Measurements from ENCODE around the gene ARHGEF28. TPM values are rescaled to one million over a fixed set of nuclear protein-coding genes. Genes with fewer than 3 reads are reported as not detected.

ARHGEF28 gene
- total and polyA plus RNA-seq, 2 of the 13 experiments (the other 11 are each of a cell fraction or from before 2014, with no cell fraction given), result 17.4 to 34.1 TPM

- FAIRE-seq, result peak; percentile 47
- H3K4me2 ChIP-seq (ENCODE audit: low read depth, low read length), result peak overlapping the region; percentile 34; the same call in 1 of the 2 replicates
- H4K20me1 ChIP-seq (ENCODE audit: insufficient read depth, low read length), result no peaks in the 10 kb centered on the region
- peaks cover 58% of the 10 kb centered on the region for H3K4me1 ChIP-seq (ENCODE audit: insufficient read depth, low read length)
- no peak overlapping the region for H2AFZ ChIP-seq (ENCODE audit: low read length)
- H3K4me3 ChIP-seq (replicated peaks in 1 of 3; ENCODE audit: insufficient read depth in 1 of 3, low read depth in 2 of 3, low read length in 3 of 3), result no peak overlapping the region
- in situ Hi-C loops (cut with HindIII; ENCODE audit: extremely low pct_ligation_motif_present, low pct_unique_long_range_greater_than_20kb) (no loop called here), intact Hi-C loops (cut with micrococcal nuclease; ENCODE audit: unreplicated experiment) (no loop called here)
- no TSS peak for BruUV-seq (replicated peaks)
- no peaks in the 10 kb centered on the region; a peak in 1 of 5 replicates for H3K36me3 ChIP-seq (replicated peaks in 1 of 2; ENCODE audit: control insufficient read depth in 1 of 2, insufficient read depth in 2 of 2, low read length in 2 of 2)
- ChIA-PET CTCF (ENCODE audit: low intra/inter-chr PET ratio, low total read pairs) (no interaction called here), POLR2A (interaction anchor here (0.9 to 2.9 kb wide), 5 partner anchors 8 to 98 kb away, joined by 3 to 15 read pairs (median 3); no protein-coding TSS in a partner anchor)
- H3K27me3 ChIP-seq (ENCODE audit: control insufficient read depth in 1 of 2, insufficient read depth in 2 of 2, low read length in 2 of 2), result no peaks in the 10 kb centered on the region
- peak; percentile 70 for ATAC-seq
- DNase-seq (ENCODE audit: low spot score), result peak; percentile 67
- no peak overlapping the region for H3K9ac ChIP-seq (ENCODE audit: insufficient read depth, low read depth, low read length)
- peak overlapping the region; percentile 65 for H3K27ac ChIP-seq (ENCODE audit: extremely low read length, insufficient read depth, low read length)
- H3K9me3 ChIP-seq (ENCODE audit: low read length), result no peaks in the 10 kb centered on the region
- peaks cover 44% of the 10 kb centered on the region for H3K79me2 ChIP-seq (ENCODE audit: insufficient read depth, low read length)
- 0 out of 2 replicates have a peak, but pooled peaks have one; percentile 32 for TF ChIP-seq HMG20A (CRISPR knock-in tag; IDR thresholded peaks at IDR 0.05; ENCODE audit: borderline replicate concordance)
- peak; percentile 36; the same call in 1 of the 2 replicates for TF ChIP-seq BCL6 (CRISPR knock-in tag; IDR thresholded peaks at IDR 0.05)
- no peak for TF ChIP-seq ZNF644 (CRISPR knock-in tag; IDR thresholded peaks at IDR 0.05; ENCODE audit: low read depth)
- TF ChIP-seq EEA1 (CRISPR knock-in tag; IDR thresholded peaks at IDR 0.05; ENCODE audit: borderline replicate concordance), result no peak
- TF ChIP-seq IKZF4 (CRISPR knock-in tag; IDR thresholded peaks at IDR 0.05; ENCODE audit: borderline replicate concordance, low read depth, not compliant biosample characterization), result no peak
- TF ChIP-seq IKZF1 (IDR thresholded peaks at IDR 0.05), result no peak
- TF ChIP-seq DNMT3B (CRISPR knock-in tag; conservative IDR thresholded peaks at IDR 0.05), result no peak
- no peak for TF ChIP-seq HMGA1 (CRISPR knock-in tag; conservative IDR thresholded peaks at IDR 0.05)
- no peak for TF ChIP-seq ATM (IDR thresholded peaks at IDR 0.05; ENCODE audit: borderline replicate concordance)
- no peak for TF ChIP-seq FOXA1 (IDR thresholded peaks at IDR 0.05)
- TF ChIP-seq FOXA1 (CRISPR knock-in tag; IDR thresholded peaks at IDR 0.05), result peak; percentile 67
- no peak for TF ChIP-seq ZNF773 (CRISPR knock-in tag; IDR thresholded peaks at IDR 0.05; ENCODE audit: borderline replicate concordance)
- no peak for TF ChIP-seq PBX2 (CRISPR knock-in tag; IDR thresholded peaks at IDR 0.05)
- TF ChIP-seq ZNF569 (CRISPR knock-in tag; IDR thresholded peaks at IDR 0.05; ENCODE audit: borderline replicate concordance), result no peak
- no peak for TF ChIP-seq ZSCAN9 (CRISPR knock-in tag; IDR thresholded peaks at IDR 0.05; ENCODE audit: borderline replicate concordance)
- TF ChIP-seq ZBTB20 (CRISPR knock-in tag; IDR thresholded peaks at IDR 0.05; ENCODE audit: borderline replicate concordance, low read depth), result no peak
- TF ChIP-seq GLI4 (CRISPR knock-in tag; IDR thresholded peaks at IDR 0.05; ENCODE audit: borderline replicate concordance), result no peak
- TF ChIP-seq NFE2 (CRISPR knock-in tag; IDR thresholded peaks at IDR 0.05), result peak; percentile 69; the same call in 1 of the 2 replicates
- no peak for TF ChIP-seq ZNF496 (CRISPR knock-in tag; IDR thresholded peaks at IDR 0.05; ENCODE audit: insufficient replicate concordance)
- no peak for TF ChIP-seq ETS1 (CRISPR knock-in tag; IDR thresholded peaks at IDR 0.05)
- TF ChIP-seq ETV6 (CRISPR knock-in tag; conservative IDR thresholded peaks at IDR 0.05), result no peak
- TF ChIP-seq ISX (CRISPR knock-in tag; conservative IDR thresholded peaks at IDR 0.05), result no peak
- TF ChIP-seq ZNF468 (CRISPR knock-in tag; IDR thresholded peaks at IDR 0.05), result no peak
- TF ChIP-seq MIXL1 (CRISPR knock-in tag; IDR thresholded peaks at IDR 0.05), result 0 out of 2 replicates have a peak, but pooled peaks have one; percentile 30
- TF ChIP-seq SYNCRIP (IDR thresholded peaks at IDR 0.05; ENCODE audit: insufficient read depth, low read depth, low read length), result no peak
- TF ChIP-seq KDM1A (CRISPR knock-in tag; IDR thresholded peaks at IDR 0.05), result no peak
- no peak for TF ChIP-seq ZNF292 (CRISPR knock-in tag; IDR thresholded peaks at IDR 0.05; ENCODE audit: borderline replicate concordance, low read depth)
- TF ChIP-seq TCF7L2 (IDR thresholded peaks at IDR 0.05; ENCODE audit: low read depth, low read length), result no peak
- TF ChIP-seq ZNF776 (CRISPR knock-in tag; IDR thresholded peaks at IDR 0.05), result no peak
These were observed 47.2 kb downstream of the ARHGEF28 start for GRCh38 chr5:73673161-73673591.
